B cell (primary cell): ENCODE results near the gene UBA1. TPM values are rescaled to one million over a fixed set of nuclear protein-coding genes. Genes with fewer than 3 reads are reported as not detected.

ENCODE experiments used
- ATAC-seq: fragments of 200-7000 bp; cut with Tn5 transposase; one replicate; pipeline ENCODE4 v1.10.0; 2021; ENCODE audit warnings: low read depth, mild to moderate bottlenecking, moderate number of reproducible peaks, moderate library complexity
- CTCF ChIA-PET: fragments of 350-600 bp; sonication (Branson Sonifier 250); formaldehyde crosslinking; loops from one replicate; lab custom pipeline; 2021; ENCODE audit warnings: antibody characterized with exemption, inconsistent platforms; lab: Charles Lee
- POLR2A ChIA-PET: fragments of 350-600 bp; sonication (Branson Sonifier 250); formaldehyde crosslinking; loops from one replicate; lab custom pipeline; 2021; ENCODE audit warnings: antibody characterized with exemption; lab: Charles Lee
- DNase-seq: peaks from one replicate; pipeline ENCODE4 v3.0.0; 2013
- H2AFZ ChIP-seq: 2 replicates; pipeline ENCODE4 v1.6.1; 2012; ENCODE audit warnings: mild to moderate bottlenecking, low read depth, low read length; ENCODE audit not compliant: insufficient read depth, poor library complexity, severe bottlenecking
- H3K27ac ChIP-seq, 2 donors: 1 replicate in 1 of 2; 2 replicates in 1 of 2; pipeline ENCODE4 v1.5.1; 2012 to 2013; ENCODE audit warnings: low read length in 2 of 2, mild to moderate bottlenecking in 2 of 2, moderate library complexity in 1 of 2
- H3K27me3 ChIP-seq, 4 experiments: fragments of 200-600 bp in 1 of 4; sonication (generic) in 1 of 4; replicated peaks in 1 of 4; 1 replicate in 2 of 4; 2 replicates in 2 of 4; pipeline versions ENCODE4 v1.6.1 to v1.7.0; 2013 to 2016; ENCODE audit warnings: low read length in 3 of 4, mild to moderate bottlenecking in 2 of 4, mixed read lengths in 1 of 4, moderate library complexity in 1 of 4; ENCODE audit not compliant: insufficient read depth in 4 of 4, control insufficient read depth in 3 of 4; ENCODE audit errors: control extremely low read depth in 1 of 4
- H3K36me3 ChIP-seq, 2 experiments: replicated peaks in 1 of 2; 1 replicate in 1 of 2; 2 replicates in 1 of 2; pipeline versions ENCODE4 v1.6.1 to v1.7.1; 2013; ENCODE audit warnings: low read length in 1 of 2; ENCODE audit not compliant: insufficient read depth in 2 of 2, control insufficient read depth in 1 of 2; ENCODE audit errors: control extremely low read depth in 1 of 2, extremely low read depth in 1 of 2
- H3K4me1 ChIP-seq, 2 donors: fragments of 200-600 bp in 1 of 2; sonication (generic) in 1 of 2; 1 replicate in 1 of 2; 2 replicates in 1 of 2; pipeline versions ENCODE4 v1.5.1 to v1.6.1; 2013 to 2017; ENCODE audit warnings: low read length in 2 of 2; ENCODE audit not compliant: control insufficient read depth in 2 of 2, insufficient read depth in 2 of 2
- H3K4me2 ChIP-seq: replicated peaks from 2 replicates; pipeline ENCODE3; 2012; ENCODE audit warnings: mild to moderate bottlenecking, low read depth, low read length; ENCODE audit not compliant: poor library complexity, severe bottlenecking
- H3K4me3 ChIP-seq, 5 experiments: fragments of 200-600 bp in 1 of 5; sonication (generic) in 1 of 5; 1 replicate in 3 of 5; 2 replicates in 2 of 5; pipeline versions ENCODE4 v1.5.1 to v1.7.0; 2011 to 2016; ENCODE audit warnings: low read length in 4 of 5, mild to moderate bottlenecking in 4 of 5, low read depth in 2 of 5, control low read depth in 1 of 5, moderate library complexity in 1 of 5; ENCODE audit not compliant: insufficient read depth in 1 of 5; ENCODE audit errors: control extremely low read depth in 1 of 5, extremely low read depth in 1 of 5
- H3K79me2 ChIP-seq: fragments of 200-600 bp; sonication (generic); one replicate; pipeline ENCODE4 v1.6.0; 2016; ENCODE audit warnings: low read length; ENCODE audit not compliant: control insufficient read depth, insufficient read depth
- H3K9ac ChIP-seq: fragments of 200-600 bp; sonication (generic); 2 replicates; pipeline ENCODE4 v1.6.1; 2017; ENCODE audit warnings: mild to moderate bottlenecking, low read length, moderate library complexity
- H3K9me3 ChIP-seq, 3 donors: one replicate each; pipeline versions ENCODE4 v1.6.1 to v1.7.1; 2013; ENCODE audit warnings: low read length in 2 of 3; ENCODE audit not compliant: control insufficient read depth in 2 of 3, insufficient read depth in 1 of 3; ENCODE audit errors: control extremely low read depth in 1 of 3
- H4K20me1 ChIP-seq: 2 replicates; pipeline ENCODE4 v1.6.0; 2012; ENCODE audit warnings: mild to moderate bottlenecking, low read length; ENCODE audit not compliant: insufficient read depth, control insufficient read depth, poor library complexity, severe bottlenecking
- H3K27ac Mint-ChIP-seq: one replicate; pipeline ENCODE4 v1.8.0; 2021; ENCODE audit warnings: mixed read lengths
- H3K27me3 Mint-ChIP-seq: one replicate; pipeline ENCODE4 v1.8.0; 2021; ENCODE audit warnings: mixed read lengths
- H3K4me1 Mint-ChIP-seq: one replicate; pipeline ENCODE4 v1.8.0; 2021; ENCODE audit warnings: mixed read lengths
- H3K4me3 Mint-ChIP-seq: one replicate; pipeline ENCODE4 v1.8.0; 2021; ENCODE audit warnings: mixed read lengths
- H3K9me3 Mint-ChIP-seq: one replicate; pipeline ENCODE4 v1.8.0; 2022; ENCODE audit warnings: mixed read lengths; ENCODE audit not compliant: insufficient read depth
- EZH2 ChIP-seq: IDR thresholded peaks from 2 replicates; pipeline ENCODE4 v1.6.1; 2012; ENCODE audit warnings: borderline replicate concordance, low read depth, mild to moderate bottlenecking, moderate library complexity, low read length; ENCODE audit not compliant: insufficient read depth, poor library complexity, severe bottlenecking
- WGBS: methylation state at CpG from one replicate; pipeline ENCODE4 v1.1.5; 2013; ENCODE audit warnings: missing lambda C conversion rate; ENCODE audit not compliant: insufficient coverage; 5-methylcytosine and 5-hydroxymethylcytosine counted together
- intact Hi-C: fragments of 100-400 bp; cut with micrococcal nuclease; formaldehyde crosslinking; loops from one replicate; pipeline ENCODE4 v1.10.0; 2022
- polyA plus RNA-seq: library from polyadenylated mRNA; depleted of rRNA; stranded (reverse); fragments of >200 nt; gene quantifications from 2 replicates; pipeline ENCODE4 v1.2.3, GENCODE V29; 2012
- total RNA-seq, 2 donors: library from RNA; stranded (reverse); fragments of 120-200 nt in 1 of 2; gene quantifications; 1 replicate in 1 of 2; 2 replicates in 1 of 2; pipeline versions ENCODE4 v1.2.3 to v1.2.4, GENCODE V29; 2013 to 2022
- TF ChIP-seq, protein P1 (sequence below): fragments of 200-600 bp; IDR thresholded peaks from one replicate; pipeline ENCODE4 v1.8.0; 2022; ENCODE audit warnings: antibody characterized with exemption, mild to moderate bottlenecking

The UBA1 gene
- total and polyA plus RNA-seq, 2 donors (not counting 1 experiment from before 2014, with no cell fraction given) = 166 to 211 TPM

DNA sequence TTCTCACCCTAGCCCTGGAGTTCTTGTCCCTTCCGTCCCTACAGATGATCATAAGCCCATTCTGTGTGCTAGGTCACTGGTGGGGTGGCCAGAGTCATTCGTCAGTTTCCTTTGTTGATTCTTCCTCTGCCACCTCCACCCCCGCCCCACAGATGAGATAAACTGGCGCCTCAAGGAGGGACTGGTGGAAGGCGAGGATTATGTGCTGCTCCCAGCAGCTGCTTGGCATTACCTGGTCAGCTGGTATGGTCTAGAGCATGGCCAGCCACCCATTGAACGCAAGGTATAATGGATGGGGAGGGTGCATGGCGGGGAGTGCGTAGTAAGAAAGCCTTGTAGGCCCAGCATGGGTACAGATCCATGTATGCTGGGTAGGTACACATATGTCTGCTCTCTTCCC, 45.6 kb downstream of the UBA1 start:
- Histone ChIP-seq H3K36me3 (peaks cover 0 to 26% of the 10 kb centered on the region in 2 experiments), H3K9me3 (no peaks in the 10 kb centered on the region), H3K27me3 (no peaks in the 10 kb centered on the region), H3K4me3 (no peak overlapping the region), H3K4me1 (no peaks in the 10 kb centered on the region), H3K4me2 (no peak overlapping the region), H3K79me2 (peaks cover 17% of the 10 kb centered on the region), H3K27ac (no peak overlapping the region), H2AFZ (no peak overlapping the region), H4K20me1 (no peaks in the 10 kb centered on the region), H3K9ac (no peak overlapping the region)
- WGBS = 100% methylated on average over 1 of the region's 8 CpGs
- ChIA-PET CTCF (no interaction called here), POLR2A (interaction anchor here (0.6 kb wide), 1 partner anchor 375 kb away, joined by 3 read pairs; no protein-coding TSS in a partner anchor)
- intact Hi-C loops = no loop called here
- H3K27ac Mint-ChIP-seq = no peak overlapping the region
- H3K27me3 Mint-ChIP-seq = no peaks in the 10 kb centered on the region
- no peak for ATAC-seq
- no peaks in the 10 kb centered on the region for H3K9me3 Mint-ChIP-seq
- H3K4me3 Mint-ChIP-seq = no peak overlapping the region
- peaks cover 16% of the 10 kb centered on the region for H3K4me1 Mint-ChIP-seq
- DNase-seq = no peak
- TF ChIP-seq EZH2 = no peak
- TF ChIP-seq, protein P1, sequence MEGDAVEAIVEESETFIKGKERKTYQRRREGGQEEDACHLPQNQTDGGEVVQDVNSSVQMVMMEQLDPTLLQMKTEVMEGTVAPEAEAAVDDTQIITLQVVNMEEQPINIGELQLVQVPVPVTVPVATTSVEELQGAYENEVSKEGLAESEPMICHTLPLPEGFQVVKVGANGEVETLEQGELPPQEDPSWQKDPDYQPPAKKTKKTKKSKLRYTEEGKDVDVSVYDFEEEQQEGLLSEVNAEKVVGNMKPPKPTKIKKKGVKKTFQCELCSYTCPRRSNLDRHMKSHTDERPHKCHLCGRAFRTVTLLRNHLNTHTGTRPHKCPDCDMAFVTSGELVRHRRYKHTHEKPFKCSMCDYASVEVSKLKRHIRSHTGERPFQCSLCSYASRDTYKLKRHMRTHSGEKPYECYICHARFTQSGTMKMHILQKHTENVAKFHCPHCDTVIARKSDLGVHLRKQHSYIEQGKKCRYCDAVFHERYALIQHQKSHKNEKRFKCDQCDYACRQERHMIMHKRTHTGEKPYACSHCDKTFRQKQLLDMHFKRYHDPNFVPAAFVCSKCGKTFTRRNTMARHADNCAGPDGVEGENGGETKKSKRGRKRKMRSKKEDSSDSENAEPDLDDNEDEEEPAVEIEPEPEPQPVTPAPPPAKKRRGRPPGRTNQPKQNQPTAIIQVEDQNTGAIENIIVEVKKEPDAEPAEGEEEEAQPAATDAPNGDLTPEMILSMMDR = no peak

DNA sequence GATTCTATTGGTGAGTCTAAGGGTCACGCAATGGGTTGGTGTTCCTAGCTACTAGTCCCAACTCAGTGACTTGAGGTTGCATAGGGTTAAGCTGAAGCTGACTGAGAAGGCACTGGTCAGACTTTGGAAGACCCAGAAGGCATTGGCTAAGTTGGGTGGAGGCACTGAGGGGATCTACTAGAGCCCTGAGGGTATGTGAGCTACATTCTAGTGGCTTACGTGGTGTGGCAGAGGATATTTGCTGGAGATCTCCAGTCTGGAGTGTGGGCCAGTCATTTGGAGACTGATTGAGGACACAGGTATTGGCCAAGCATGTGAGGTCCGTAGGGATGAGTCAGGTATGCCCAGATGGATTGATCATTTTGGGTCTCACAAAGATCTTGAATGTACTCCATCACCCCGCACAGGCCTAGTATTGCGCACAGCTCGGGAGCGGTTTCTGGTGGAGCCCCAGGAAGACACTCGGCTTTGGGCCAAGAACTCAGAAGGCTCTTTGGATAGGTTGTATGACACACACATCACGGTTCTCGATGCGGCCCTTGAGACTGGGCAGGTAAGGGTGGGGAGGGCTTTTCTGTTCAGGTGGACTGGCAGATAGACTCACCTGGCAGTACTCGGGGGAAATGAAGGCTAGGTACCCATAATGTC, 46.4 kb downstream of the UBA1 start:
- intact Hi-C loops = no loop called here
- no peaks in the 10 kb centered on the region for H3K27me3 Mint-ChIP-seq
- Histone ChIP-seq H3K79me2 (peaks cover 13% of the 10 kb centered on the region), H3K4me1 (no peaks in the 10 kb centered on the region), H3K36me3 (peaks cover 0 to 32% of the 10 kb centered on the region in 2 experiments), H3K9me3 (no peaks in the 10 kb centered on the region), H4K20me1 (no peaks in the 10 kb centered on the region), H3K4me2 (no peak overlapping the region), H3K4me3 (no peak overlapping the region), H3K9ac (no peak overlapping the region), H2AFZ (no peak overlapping the region), H3K27me3 (no peaks in the 10 kb centered on the region), H3K27ac (no peak overlapping the region)
- H3K9me3 Mint-ChIP-seq = no peaks in the 10 kb centered on the region
- no peak overlapping the region for H3K27ac Mint-ChIP-seq
- WGBS = 100% methylated on average over 7 of the region's 12 CpGs
- peak; percentile 13 for DNase-seq
- no peak overlapping the region for H3K4me3 Mint-ChIP-seq
- peaks cover 14% of the 10 kb centered on the region for H3K4me1 Mint-ChIP-seq
- CTCF ChIA-PET = no interaction called here
- POLR2A ChIA-PET = interaction anchor here (0.6 kb wide), 1 partner anchor 376 kb away, joined by 3 read pairs; no protein-coding TSS in a partner anchor
- no peak for ATAC-seq
- TF ChIP-seq, protein P1 = no peak
- no peak for TF ChIP-seq EZH2
